IMR-90 (cell line): ENCODE data around the gene SAG. TPM values are rescaled to one million over a fixed set of nuclear protein-coding genes. Genes with fewer than 3 reads are reported as not detected.

Experiments used
- ATAC-seq: fragments of 200-7000 bp; cut with Tn5 transposase; 2 replicates; pipeline ENCODE4 v1.9.1; 2020; ENCODE audit warnings: low read depth, mild to moderate bottlenecking, moderate library complexity
- BruUV-seq: library from RNA; stranded (reverse); fragments of 400-500 nt; replicated peaks from 2 replicates; lab custom pipeline; 2021; lab: Mats Ljungman, UMichigan
- CTCF ChIA-PET: fragments of 300-600 bp; formaldehyde crosslinking; extraction: SDS; loops from one replicate; lab custom pipeline; 2021; ENCODE audit warnings: antibody characterized with exemption; lab: Yijun Ruan, JAX
- POLR2A ChIA-PET: fragments of 300-600 bp; sonication (Branson Sonifier 250); formaldehyde crosslinking; loops from one replicate; lab custom pipeline; 2022; ENCODE audit warnings: antibody characterized with exemption; ENCODE audit not compliant: unreplicated experiment; lab: Charles Lee
- DNase-seq: peaks from one replicate; pipeline ENCODE4 v3.0.0; 2013
- H2AFZ ChIP-seq: replicated peaks from 2 replicates; pipeline ENCODE3; 2013; ENCODE audit warnings: low read length, mild to moderate bottlenecking; ENCODE audit not compliant: poor library complexity
- H2AK5ac ChIP-seq: 2 replicates; pipeline ENCODE4 v1.6.1; 2013; ENCODE audit warnings: low read depth, low read length, inconsistent platforms
- H2AK9ac ChIP-seq: replicated peaks from 2 replicates; pipeline ENCODE3; 2013; ENCODE audit warnings: mild to moderate bottlenecking, low read depth, low read length, moderate library complexity; ENCODE audit not compliant: poor library complexity
- H2BK120ac ChIP-seq: 2 replicates; pipeline ENCODE4 v1.6.1; 2013; ENCODE audit warnings: low read depth, low read length, inconsistent platforms
- H2BK15ac ChIP-seq: 3 replicates; pipeline ENCODE4 v1.6.1; 2013; ENCODE audit warnings: low read depth, low read length, inconsistent platforms
- H2BK20ac ChIP-seq: 2 replicates; pipeline ENCODE4 v1.6.1; 2013; ENCODE audit warnings: low read depth, mild to moderate bottlenecking, inconsistent platforms, low read length, moderate library complexity
- H2BK5ac ChIP-seq: 2 replicates; pipeline ENCODE4 v1.6.1; 2013; ENCODE audit warnings: mild to moderate bottlenecking, low read depth, low read length, inconsistent platforms; ENCODE audit not compliant: poor library complexity, severe bottlenecking
- H3K14ac ChIP-seq: replicated peaks from 2 replicates; pipeline ENCODE4 v1.6.1; 2013; ENCODE audit warnings: low read depth, low read length, inconsistent platforms
- H3K18ac ChIP-seq: 2 replicates; pipeline ENCODE4 v1.6.1; 2013; ENCODE audit warnings: low read depth, low read length, control low read depth
- H3K23ac ChIP-seq: 2 replicates; pipeline ENCODE4 v1.6.1; 2013; ENCODE audit warnings: low read depth, low read length, inconsistent platforms
- H3K27ac ChIP-seq: 2 replicates; pipeline ENCODE4 v1.5.1; 2013; ENCODE audit warnings: mild to moderate bottlenecking, control low read depth, low read length; ENCODE audit not compliant: insufficient read depth
- H3K27me3 ChIP-seq: 2 replicates; pipeline ENCODE4 v1.6.1; 2013; ENCODE audit warnings: low read length; ENCODE audit not compliant: control insufficient read depth, insufficient read depth
- H3K36me3 ChIP-seq: 2 replicates; pipeline ENCODE4 v1.6.1; 2013; ENCODE audit warnings: low read length, mixed read lengths; ENCODE audit not compliant: control insufficient read depth, insufficient read depth
- H3K4ac ChIP-seq: 2 replicates; pipeline ENCODE4 v1.6.1; 2013; ENCODE audit warnings: low read depth, low read length, inconsistent platforms
- H3K4me1 ChIP-seq: 2 replicates; pipeline ENCODE4 v1.6.1; 2013; ENCODE audit warnings: low read length, mixed read lengths; ENCODE audit not compliant: control insufficient read depth, insufficient read depth
- H3K4me2 ChIP-seq: 2 replicates; pipeline ENCODE4 v1.6.1; 2013; ENCODE audit warnings: low read depth, mild to moderate bottlenecking, control low read depth, low read length, moderate library complexity
- H3K4me3 ChIP-seq: 2 replicates; pipeline ENCODE4 v1.5.1; 2013; ENCODE audit warnings: low read depth, mild to moderate bottlenecking, control low read depth, low read length, moderate library complexity; ENCODE audit not compliant: insufficient read depth
- H3K56ac ChIP-seq: 2 replicates; pipeline ENCODE4 v1.6.1; 2013; ENCODE audit warnings: low read length, inconsistent platforms; ENCODE audit not compliant: insufficient read depth; ENCODE audit errors: extremely low read depth
- H3K79me1 ChIP-seq, 2 experiments: 2 replicates each; pipeline ENCODE4 v1.6.1; 2013; ENCODE audit warnings: low read length in 2 of 2, inconsistent platforms in 1 of 2, low read depth in 1 of 2
- H3K9ac ChIP-seq: 2 replicates; pipeline ENCODE4 v1.6.1; 2013; ENCODE audit warnings: low read depth, low read length, control low read depth
- H3K9me1 ChIP-seq: 2 replicates; pipeline ENCODE4 v1.6.1; 2013; ENCODE audit warnings: low read length, inconsistent platforms; ENCODE audit not compliant: insufficient read depth
- H3K9me3 ChIP-seq: 2 replicates; pipeline ENCODE4 v1.6.1; 2013; ENCODE audit warnings: low read length; ENCODE audit not compliant: control insufficient read depth, insufficient read depth
- H4K20me1 ChIP-seq: 2 replicates; pipeline ENCODE4 v1.6.1; 2013; ENCODE audit warnings: low read length, inconsistent platforms; ENCODE audit not compliant: insufficient read depth
- H4K5ac ChIP-seq: 2 replicates; pipeline ENCODE4 v1.6.1; 2013; ENCODE audit warnings: mild to moderate bottlenecking, low read depth, low read length, control low read depth
- H4K8ac ChIP-seq, 2 experiments: 2 replicates each; pipeline ENCODE4 v1.6.1; 2013; ENCODE audit warnings: low read depth in 2 of 2, low read length in 2 of 2, control low read depth in 1 of 2, inconsistent platforms in 1 of 2
- H4K91ac ChIP-seq: 2 replicates; pipeline ENCODE4 v1.6.1; 2013; ENCODE audit warnings: low read depth, low read length, inconsistent platforms; ENCODE audit not compliant: insufficient read depth
- BHLHE40 ChIP-seq: fragments of 150-350 bp; IDR thresholded peaks from 2 replicates; pipeline ENCODE4 v1.6.1; 2016; ENCODE audit warnings: mild to moderate bottlenecking, low read depth, low read length
- CEBPB ChIP-seq: IDR thresholded peaks from 2 replicates; pipeline ENCODE4 v1.6.1; 2012; ENCODE audit warnings: low read depth, low read length, improper control_type of control experiment
- CHD1 ChIP-seq: IDR thresholded peaks from 2 replicates; pipeline ENCODE4 v1.6.1; 2012; ENCODE audit warnings: low read depth, low read length, improper control_type of control experiment
- FOS ChIP-seq: fragments of 150-350 bp; IDR thresholded peaks from 2 replicates; pipeline ENCODE4 v1.6.1; 2016; ENCODE audit warnings: low read depth, low read length
- MAFK ChIP-seq: IDR thresholded peaks from 2 replicates; pipeline ENCODE4 v1.6.1; 2012; ENCODE audit warnings: low read depth, low read length, improper control_type of control experiment
- MAZ ChIP-seq: IDR thresholded peaks from 2 replicates; pipeline ENCODE4 v1.6.1; 2012; ENCODE audit warnings: low read depth, mild to moderate bottlenecking, low read length, improper control_type of control experiment, moderate library complexity, borderline replicate concordance
- MXI1 ChIP-seq: IDR thresholded peaks from 2 replicates; pipeline ENCODE4 v1.6.1; 2012; ENCODE audit warnings: low read depth, mild to moderate bottlenecking, low read length, moderate library complexity, borderline replicate concordance
- NFE2L2 ChIP-seq: fragments of 150-350 bp; IDR thresholded peaks from 2 replicates; pipeline ENCODE4 v1.6.1; 2016; ENCODE audit warnings: low read depth, mild to moderate bottlenecking, low read length
- POLR2A ChIP-seq: IDR thresholded peaks from 2 replicates; pipeline ENCODE4 v1.6.1; 2012; ENCODE audit warnings: mild to moderate bottlenecking, low read depth, low read length
- RAD21 ChIP-seq: IDR thresholded peaks from 2 replicates; pipeline ENCODE4 v1.6.1; 2012; ENCODE audit warnings: low read length, improper control_type of control experiment
- RCOR1 ChIP-seq: IDR thresholded peaks from 2 replicates; pipeline ENCODE4 v1.6.1; 2012; ENCODE audit warnings: mild to moderate bottlenecking, low read length, improper control_type of control experiment; ENCODE audit not compliant: insufficient replicate concordance
- RFX5 ChIP-seq: IDR thresholded peaks from 2 replicates; pipeline ENCODE4 v1.8.0; 2012; ENCODE audit warnings: low read depth, mild to moderate bottlenecking, low read length, moderate library complexity
- SMC3 ChIP-seq: fragments of 150-350 bp; IDR thresholded peaks from 2 replicates; pipeline ENCODE4 v1.6.1; 2016; ENCODE audit warnings: low read depth, mild to moderate bottlenecking, antibody characterized with exemption, low read length, moderate library complexity
- WGBS, 2 experiments: methylation state at CpG; one replicate each; pipeline versions ENCODE4 v1.1.5 to v1.1.7; 2013; ENCODE audit warnings: missing lambda C conversion rate in 2 of 2; ENCODE audit not compliant: insufficient read length in 1 of 2; ENCODE audit errors: extremely low coverage in 2 of 2; 5-methylcytosine and 5-hydroxymethylcytosine counted together
- dilution Hi-C: fragments of 300-500 bp; cut with HindIII; formaldehyde crosslinking; loops from one replicate; pipeline ENCODE4 v1.14.3; 2018; ENCODE audit warnings: low sequenced_read_pairs; ENCODE audit not compliant: unreplicated experiment
- in situ Hi-C: fragments of 300-500 bp; cut with MboI; formaldehyde crosslinking; loops from 3 replicates; pipeline ENCODE4 v1.14.3; 2019; ENCODE audit warnings: low sequenced_read_pairs, inconsistent platforms, mixed read lengths
- intact Hi-C: fragments of 100-400 bp; cut with micrococcal nuclease; formaldehyde crosslinking; loops from 2 replicates; pipeline ENCODE4 v1.10.0; 2022
- polyA plus RNA-seq, 3 experiments: library from polyadenylated mRNA; depleted of rRNA; stranded (reverse); fragments of >200 nt; gene quantifications; 2 replicates each; pipeline ENCODE4 v1.2.3, GENCODE V29; 2012; ENCODE audit warnings: low replicate concordance in 1 of 3
- total RNA-seq: library from RNA; depleted of rRNA; stranded (reverse); fragments of >200 nt; gene quantifications from 2 replicates; pipeline ENCODE4 v1.2.3, GENCODE V29; 2012
- TF ChIP-seq, protein P1 (sequence below): conservative IDR thresholded peaks from 2 replicates; pipeline ENCODE4 v1.5.1; 2012; ENCODE audit warnings: mild to moderate bottlenecking, low read depth, low read length, improper control_type of control experiment
- TF ChIP-seq, protein P2 (sequence below): fragments of 150-350 bp; IDR thresholded peaks from 2 replicates; pipeline ENCODE4 v1.6.1; 2016; ENCODE audit warnings: low read depth, mild to moderate bottlenecking, low read length, moderate library complexity, borderline replicate concordance
- TF ChIP-seq, protein P3 (sequence below): fragments of 150-350 bp; IDR thresholded peaks from 2 replicates; pipeline ENCODE4 v1.6.1; 2017; ENCODE audit warnings: mild to moderate bottlenecking, antibody characterized with exemption, low read length, low read depth

Gene SAG
- total and polyA plus RNA-seq, 2 of the 4 experiments (the other 2 are of a cell fraction), result not detected

DNA sequence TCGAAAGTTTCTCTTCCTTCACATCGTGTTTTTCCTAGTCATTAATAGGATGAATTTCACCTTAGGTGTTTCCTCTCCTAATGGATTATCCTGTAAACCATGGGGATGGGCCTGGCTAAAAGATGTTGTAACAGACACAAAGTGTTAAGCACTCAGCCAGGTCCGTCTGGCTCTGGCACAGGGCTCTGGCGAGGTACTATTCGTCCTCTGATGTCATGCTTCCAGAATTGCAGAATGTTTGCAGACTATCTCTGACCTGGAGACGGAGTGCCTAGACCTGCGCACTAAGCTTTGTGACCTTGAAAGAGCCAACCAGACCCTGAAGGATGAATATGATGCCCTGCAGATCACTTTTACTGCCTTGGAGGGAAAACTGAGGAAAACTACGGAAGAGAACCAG lies 42.9 kb upstream of the SAG start:
- ChIA-PET CTCF (no interaction called here), POLR2A (no interaction called here)
- Histone ChIP-seq H4K20me1 (0 out of 2 replicates have a peak, but pooled peaks cover 3% of the 10 kb centered on the region), H3K56ac (no peak overlapping the region), H3K79me1 (peaks cover 19 to 31% of the 10 kb centered on the region in 2 experiments), H2BK120ac (no peak overlapping the region), H3K36me3 (peaks cover 50% of the 10 kb centered on the region), H2AK9ac (no peak overlapping the region), H3K23ac (no peak overlapping the region), H3K9ac (no peak overlapping the region), H3K4me2 (no peak overlapping the region), H2BK20ac (no peak overlapping the region), H3K4me1 (no peaks in the 10 kb centered on the region), H2AK5ac (no peak overlapping the region), H2BK5ac (no peak overlapping the region), H3K27ac (no peak overlapping the region), H2BK15ac (no peak overlapping the region), H3K18ac (no peak overlapping the region), H4K5ac (no peak overlapping the region), H3K27me3 (no peaks in the 10 kb centered on the region), H4K91ac (no peak overlapping the region), H4K8ac (no peak overlapping the region), H3K4me3 (no peak overlapping the region), H3K9me1 (no peaks in the 10 kb centered on the region), H2AFZ (no peak overlapping the region), H3K4ac (no peak overlapping the region), H3K9me3 (no peaks in the 10 kb centered on the region), H3K14ac (no peak overlapping the region)
- 100% methylated on average over 4 of the region's 8 CpGs; no CpG with 5 or more reads in 1 of the 2 experiments for WGBS, 2 experiments
- TF ChIP-seq, protein P1, sequence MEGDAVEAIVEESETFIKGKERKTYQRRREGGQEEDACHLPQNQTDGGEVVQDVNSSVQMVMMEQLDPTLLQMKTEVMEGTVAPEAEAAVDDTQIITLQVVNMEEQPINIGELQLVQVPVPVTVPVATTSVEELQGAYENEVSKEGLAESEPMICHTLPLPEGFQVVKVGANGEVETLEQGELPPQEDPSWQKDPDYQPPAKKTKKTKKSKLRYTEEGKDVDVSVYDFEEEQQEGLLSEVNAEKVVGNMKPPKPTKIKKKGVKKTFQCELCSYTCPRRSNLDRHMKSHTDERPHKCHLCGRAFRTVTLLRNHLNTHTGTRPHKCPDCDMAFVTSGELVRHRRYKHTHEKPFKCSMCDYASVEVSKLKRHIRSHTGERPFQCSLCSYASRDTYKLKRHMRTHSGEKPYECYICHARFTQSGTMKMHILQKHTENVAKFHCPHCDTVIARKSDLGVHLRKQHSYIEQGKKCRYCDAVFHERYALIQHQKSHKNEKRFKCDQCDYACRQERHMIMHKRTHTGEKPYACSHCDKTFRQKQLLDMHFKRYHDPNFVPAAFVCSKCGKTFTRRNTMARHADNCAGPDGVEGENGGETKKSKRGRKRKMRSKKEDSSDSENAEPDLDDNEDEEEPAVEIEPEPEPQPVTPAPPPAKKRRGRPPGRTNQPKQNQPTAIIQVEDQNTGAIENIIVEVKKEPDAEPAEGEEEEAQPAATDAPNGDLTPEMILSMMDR, result no peak
- TF ChIP-seq NFE2L2, result no peak
- no peak for TF ChIP-seq CHD1
- TF ChIP-seq, protein P2, sequence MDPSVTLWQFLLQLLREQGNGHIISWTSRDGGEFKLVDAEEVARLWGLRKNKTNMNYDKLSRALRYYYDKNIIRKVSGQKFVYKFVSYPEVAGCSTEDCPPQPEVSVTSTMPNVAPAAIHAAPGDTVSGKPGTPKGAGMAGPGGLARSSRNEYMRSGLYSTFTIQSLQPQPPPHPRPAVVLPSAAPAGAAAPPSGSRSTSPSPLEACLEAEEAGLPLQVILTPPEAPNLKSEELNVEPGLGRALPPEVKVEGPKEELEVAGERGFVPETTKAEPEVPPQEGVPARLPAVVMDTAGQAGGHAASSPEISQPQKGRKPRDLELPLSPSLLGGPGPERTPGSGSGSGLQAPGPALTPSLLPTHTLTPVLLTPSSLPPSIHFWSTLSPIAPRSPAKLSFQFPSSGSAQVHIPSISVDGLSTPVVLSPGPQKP, result no peak
- TF ChIP-seq BHLHE40, result no peak
- no peak for TF ChIP-seq FOS
- no peak for TF ChIP-seq MAFK
- TF ChIP-seq RCOR1, result no peak
- no peak for TF ChIP-seq MAZ
- no peak for TF ChIP-seq CEBPB
- no peak for TF ChIP-seq SMC3
- TF ChIP-seq RAD21, result no peak
- TF ChIP-seq MXI1, result no peak
- TF ChIP-seq, protein P3, sequence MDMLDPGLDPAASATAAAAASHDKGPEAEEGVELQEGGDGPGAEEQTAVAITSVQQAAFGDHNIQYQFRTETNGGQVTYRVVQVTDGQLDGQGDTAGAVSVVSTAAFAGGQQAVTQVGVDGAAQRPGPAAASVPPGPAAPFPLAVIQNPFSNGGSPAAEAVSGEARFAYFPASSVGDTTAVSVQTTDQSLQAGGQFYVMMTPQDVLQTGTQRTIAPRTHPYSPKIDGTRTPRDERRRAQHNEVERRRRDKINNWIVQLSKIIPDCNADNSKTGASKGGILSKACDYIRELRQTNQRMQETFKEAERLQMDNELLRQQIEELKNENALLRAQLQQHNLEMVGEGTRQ, result no peak
- TF ChIP-seq POLR2A, result no peak
- TF ChIP-seq RFX5, result no peak
- dilution Hi-C loops (no loop called here), intact Hi-C loops (no loop called here), in situ Hi-C loops (no loop called here)
- ATAC-seq (no peak), DNase-seq (no peak)
- BruUV-seq, result no TSS peak
